GM18868 (cell line): ENCODE measurements around the gene POR.
"Not testable (repeated sequence)": the region's sequence is repeated elsewhere in the genome, so short reads cannot be mapped to it uniquely, and the experiment has no call there.

ENCODE experiments used
- ATAC-seq: cut with Tn5 transposase; IDR thresholded peaks from one replicate; pipeline ENCODE4 v1.9.1; 2021; ENCODE audit warnings: mild to moderate bottlenecking, moderate library complexity; ENCODE audit not compliant: unreplicated experiment

Gene POR

DNA sequence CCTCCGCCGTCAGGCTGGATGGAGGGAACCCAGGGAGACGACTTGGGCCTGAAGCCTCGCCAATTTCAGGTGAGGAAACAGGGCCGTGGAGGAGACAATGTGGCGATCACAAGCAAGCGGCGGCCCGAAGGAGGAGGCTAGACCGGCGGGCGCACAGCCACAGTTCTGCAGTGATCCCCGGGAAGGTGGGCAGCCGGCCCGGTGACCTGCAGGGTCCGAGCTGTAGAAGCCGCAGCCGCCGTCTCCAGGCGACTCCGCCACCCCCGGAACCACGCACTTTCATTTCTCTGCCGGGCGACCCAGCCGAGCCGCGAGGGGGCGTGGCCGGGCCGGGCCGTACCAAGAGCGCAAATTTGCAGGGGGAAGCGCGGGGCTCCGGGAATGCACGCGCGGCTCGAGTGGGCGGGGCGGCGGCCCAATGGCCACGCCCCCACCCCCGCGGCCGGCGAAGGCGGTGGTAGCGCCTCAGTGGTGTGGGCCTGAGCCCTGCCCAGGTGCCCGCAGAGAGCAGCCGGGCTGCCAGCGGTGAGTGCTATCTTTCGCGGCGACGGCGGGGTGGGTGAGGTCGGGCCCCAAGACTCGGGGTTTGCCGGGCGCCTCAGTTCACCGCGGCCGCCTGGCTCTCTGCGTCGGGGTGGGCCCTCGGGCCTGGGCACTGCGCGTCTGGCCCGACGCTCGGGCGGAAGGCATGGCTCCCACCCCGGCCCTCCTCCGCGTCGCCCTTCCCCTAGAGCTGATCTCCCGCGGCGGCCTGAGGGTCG lies at the start of gene POR:
POR (plus strand) TSS at position 501 of the 761 bp plus-strand sequence. CDS start 38,847 bp downstream, outside the sequence.
- peak; percentile 90 for ATAC-seq

DNA sequence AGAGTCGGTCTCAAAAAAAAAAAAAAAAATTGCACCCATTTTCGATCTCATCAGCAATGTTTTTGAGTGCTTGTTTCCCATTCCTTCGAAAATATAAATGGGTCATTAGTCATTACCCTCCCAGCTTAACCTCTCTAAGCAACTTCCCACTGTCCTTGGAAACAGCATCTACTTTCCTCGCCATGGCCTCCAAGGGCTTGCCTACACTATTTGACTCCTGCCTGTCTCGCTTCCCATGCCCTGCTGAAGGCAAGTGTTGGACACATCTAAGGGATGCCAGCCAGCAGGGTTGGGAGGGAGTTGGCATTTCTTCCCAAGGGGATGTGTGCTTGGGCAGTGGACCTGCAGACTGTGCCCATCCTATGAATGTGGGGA lies 48.9 kb upstream of the POR start:
- ATAC-seq = no peak

DNA sequence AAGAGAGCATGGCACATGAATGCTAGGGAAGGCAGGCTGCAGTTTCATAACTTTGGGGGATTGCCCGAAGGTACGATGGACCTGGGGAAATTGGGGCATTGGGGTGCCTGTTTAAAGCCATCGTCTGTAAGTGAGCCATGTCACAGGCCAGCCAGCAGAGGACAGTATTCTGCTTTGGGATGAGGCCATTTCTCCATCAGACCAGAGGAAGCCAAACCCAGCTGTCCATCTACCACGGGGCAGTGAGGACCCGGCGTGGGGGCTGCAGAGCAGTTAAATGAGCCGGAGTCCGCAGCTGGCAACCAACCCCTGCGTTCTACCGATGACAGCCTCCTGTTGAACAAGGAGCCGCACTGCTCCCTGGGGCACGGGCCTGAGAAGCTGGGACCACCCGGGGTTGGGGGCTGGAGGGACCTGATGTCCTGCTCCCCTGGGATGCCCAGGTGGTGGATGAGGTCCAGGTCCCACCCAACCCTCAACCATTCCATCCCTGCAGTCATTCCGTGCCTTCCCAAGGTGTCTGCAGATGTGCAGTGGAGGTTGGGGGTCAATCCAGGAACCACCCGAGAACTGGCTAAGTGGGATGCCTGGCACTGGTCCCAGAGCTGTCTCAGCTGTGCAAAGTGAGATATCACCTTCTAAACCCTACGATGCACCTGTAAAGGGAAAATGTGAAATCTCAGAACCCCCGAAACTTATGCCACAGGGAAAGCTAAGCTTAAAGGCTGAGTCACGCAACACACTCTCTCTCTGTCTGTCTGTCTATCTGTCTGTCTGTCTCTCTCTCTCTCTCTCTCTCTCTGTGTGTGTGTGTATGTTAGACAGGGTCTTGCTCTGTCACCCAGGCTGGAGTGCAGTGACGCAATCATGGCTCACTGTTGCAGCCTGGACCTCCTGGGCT lies 48.2 kb upstream of the POR start:
- ATAC-seq = no peak

DNA sequence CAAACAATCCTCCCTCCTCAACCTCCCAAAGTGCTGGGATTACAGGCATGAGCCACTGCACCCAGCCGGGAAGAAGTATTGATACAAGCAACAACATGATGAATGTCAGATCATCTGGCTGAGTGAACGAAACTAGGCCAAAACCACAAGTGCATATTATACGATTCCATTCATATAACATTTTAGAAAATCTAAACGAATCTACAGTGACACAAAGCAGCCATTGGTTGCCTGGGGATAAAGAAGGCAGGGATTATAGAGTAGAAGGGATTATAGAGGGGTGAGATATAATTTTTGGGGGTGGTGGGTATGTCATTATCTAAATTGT lies 47.6 kb upstream of the POR start:
- ATAC-seq = no peak

DNA sequence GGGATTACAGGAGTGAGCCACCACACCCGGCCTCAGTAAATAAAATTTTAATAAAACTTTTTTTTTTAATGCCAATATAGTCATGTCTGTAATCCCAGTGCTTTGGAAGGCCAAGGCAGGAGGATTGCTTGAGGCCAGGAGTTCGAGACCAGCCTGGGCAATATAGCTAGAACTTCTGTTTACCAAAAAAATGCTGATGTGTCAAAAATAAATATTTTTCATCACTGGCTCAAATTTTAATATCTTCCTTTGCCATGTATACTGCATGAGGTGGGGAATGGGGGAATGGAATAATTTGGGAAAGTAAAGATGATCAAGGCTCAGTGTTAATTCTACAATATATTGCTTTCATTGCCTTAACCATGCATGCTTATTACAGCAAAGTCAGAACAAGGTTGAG lies 46.8 kb upstream of the POR start:
- no peak for ATAC-seq

DNA sequence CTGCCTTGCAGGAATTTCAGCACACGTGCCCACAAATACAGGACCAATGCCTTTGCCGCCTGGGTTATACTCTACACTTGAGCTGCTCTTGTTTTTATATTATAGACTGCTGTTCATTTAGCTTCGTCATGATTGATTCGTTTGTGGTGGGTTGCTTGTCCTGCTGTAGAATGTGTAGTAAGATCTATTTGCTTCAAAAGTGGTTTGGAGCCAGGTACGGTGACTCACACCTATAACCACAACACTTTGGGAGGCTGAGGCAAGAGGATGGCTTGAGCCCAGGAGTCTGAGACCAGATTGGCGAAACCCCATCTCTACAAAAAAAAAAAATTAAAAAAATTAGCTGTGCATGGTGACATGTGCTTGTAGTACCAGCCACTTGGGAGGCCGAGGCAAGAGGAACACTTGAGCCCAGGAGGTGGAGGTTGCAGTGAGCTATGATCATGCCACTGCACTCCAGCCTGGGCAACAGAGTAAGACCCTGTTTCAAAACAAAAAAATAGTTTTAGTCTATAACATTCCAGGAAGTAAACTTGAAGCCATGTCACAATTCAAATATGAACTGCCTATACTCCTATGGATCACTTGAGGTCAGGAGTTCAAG lies 45.1 kb upstream of the POR start:
- no peak for ATAC-seq

DNA sequence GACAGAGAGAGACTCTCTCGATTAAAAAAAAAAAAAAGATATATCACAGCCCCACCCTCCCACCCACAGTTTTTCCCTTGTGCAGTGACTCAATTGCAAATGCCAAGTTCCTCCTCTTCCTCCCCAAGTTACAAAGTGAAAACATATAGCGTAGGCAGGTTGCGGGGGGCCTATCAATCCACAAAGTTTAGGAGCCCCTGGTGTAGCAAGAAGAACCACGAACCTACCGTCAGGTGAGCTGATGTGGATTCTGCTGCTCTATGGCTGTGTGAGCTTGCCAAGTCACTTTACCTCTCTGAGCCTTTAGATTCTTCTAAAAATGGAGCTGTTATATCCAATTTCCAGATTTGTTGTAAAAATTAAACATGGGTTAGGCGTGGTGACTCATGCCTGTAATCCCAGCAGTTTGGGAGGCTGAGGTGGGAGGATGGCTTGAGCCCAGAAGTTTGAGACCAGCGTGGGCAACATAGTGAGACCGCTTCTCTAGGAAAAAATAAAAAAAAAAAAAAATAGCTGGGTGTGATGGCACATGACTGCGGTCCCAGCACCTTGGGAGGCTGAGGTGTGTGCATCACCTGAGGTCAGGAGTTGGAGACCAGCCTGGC lies 44.3 kb upstream of the POR start:
- ATAC-seq = no peak

DNA sequence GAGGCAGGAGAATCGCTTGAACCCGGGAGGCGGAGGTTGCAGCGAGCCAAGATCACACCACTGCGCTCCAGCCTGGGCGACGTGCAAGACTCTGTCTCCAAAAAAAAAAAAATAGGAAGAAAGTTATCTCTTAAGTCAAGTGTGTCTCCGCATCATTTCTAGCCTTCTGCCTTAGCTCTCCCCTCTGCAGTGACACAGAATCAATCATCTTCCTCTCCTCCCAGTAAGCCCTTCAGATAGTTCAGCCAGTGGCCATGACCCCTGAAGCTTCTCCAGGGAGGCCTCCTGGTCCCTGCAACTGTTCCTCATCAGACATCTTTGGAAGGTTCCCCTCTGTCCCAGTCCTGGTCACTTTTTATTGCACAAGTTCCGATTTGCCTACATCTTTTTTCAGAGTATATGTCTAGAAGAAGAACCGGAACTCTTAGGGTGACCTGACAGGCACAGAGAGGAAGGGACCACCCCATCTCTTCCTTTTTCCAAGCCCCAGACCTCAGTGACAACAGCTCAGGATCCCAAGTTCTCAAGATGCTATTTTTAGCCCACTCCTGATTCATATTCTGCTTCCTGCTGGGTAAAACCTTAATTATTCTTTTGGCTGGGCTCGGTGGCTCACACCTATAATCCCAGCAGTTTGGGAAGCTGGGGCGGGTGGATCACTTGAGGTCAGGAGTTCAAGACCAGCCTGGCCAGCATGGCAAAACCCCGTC lies 42.7 kb upstream of the POR start:
- ATAC-seq = no peak

DNA sequence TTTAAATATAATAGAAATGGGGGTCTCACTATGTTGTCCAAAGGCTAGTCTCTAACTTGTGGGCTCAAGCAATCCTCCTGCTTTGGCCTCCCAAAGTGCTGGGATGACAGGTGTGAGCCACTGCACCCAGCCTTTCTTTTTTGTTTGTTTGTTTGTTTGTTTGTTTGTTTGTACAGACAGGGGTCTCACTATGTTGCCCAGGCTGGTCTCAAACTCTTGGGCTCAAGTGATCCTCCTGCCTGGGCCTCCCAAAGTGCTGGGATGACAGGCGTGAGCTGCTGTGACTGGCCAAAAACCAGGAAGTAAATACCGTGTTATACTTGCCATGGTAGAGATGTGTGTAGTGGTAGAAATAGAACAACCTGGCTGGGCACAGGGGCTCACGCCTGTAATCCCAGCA lies 40.8 kb upstream of the POR start:
- not testable (repeated sequence) for ATAC-seq

DNA sequence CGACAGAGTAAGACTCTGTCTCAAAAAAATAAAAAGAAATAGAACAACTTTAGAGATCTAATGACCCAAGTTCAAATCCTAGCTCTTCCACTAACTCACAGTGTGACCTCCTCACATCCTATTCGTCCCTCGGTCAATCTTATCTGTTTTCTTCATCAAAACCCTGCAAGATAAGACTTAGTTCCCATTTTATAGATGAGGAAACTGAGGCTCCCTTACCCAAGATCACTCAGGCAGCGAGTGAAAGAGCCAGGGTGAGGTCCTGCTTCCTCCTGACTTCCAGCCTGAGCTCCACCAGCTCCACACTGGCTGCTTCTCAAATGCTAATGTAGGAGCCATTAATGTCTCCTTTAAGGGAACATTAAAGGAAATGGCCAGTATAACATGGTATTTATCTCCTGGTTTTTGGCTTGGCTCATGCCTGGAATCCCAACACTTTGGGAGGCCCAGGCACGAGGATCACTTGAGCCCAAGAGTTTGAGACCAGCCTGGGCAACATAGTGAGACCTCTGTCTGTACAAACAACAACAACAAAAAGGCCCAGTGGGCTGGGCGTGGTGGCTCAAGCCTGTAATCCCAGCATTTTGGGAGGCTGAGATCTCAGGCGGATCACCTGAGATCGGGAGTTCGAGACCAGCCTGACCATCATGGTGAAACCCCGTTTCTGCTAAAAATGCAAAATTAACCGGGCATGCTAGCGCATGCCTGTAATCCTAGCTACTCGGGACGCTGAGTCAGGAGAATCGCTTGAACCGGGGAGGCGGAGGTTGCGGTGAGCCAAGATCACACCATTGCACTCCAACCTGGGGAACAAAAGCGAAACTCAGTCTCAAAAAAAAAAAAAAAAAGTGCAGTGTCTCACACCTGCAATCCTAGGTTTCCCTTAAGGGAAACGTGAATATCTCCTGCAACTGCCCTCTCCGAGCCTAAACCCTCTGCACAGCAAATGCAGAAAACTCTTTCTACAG lies 39.6 kb upstream of the POR start:
- ATAC-seq = no peak

DNA sequence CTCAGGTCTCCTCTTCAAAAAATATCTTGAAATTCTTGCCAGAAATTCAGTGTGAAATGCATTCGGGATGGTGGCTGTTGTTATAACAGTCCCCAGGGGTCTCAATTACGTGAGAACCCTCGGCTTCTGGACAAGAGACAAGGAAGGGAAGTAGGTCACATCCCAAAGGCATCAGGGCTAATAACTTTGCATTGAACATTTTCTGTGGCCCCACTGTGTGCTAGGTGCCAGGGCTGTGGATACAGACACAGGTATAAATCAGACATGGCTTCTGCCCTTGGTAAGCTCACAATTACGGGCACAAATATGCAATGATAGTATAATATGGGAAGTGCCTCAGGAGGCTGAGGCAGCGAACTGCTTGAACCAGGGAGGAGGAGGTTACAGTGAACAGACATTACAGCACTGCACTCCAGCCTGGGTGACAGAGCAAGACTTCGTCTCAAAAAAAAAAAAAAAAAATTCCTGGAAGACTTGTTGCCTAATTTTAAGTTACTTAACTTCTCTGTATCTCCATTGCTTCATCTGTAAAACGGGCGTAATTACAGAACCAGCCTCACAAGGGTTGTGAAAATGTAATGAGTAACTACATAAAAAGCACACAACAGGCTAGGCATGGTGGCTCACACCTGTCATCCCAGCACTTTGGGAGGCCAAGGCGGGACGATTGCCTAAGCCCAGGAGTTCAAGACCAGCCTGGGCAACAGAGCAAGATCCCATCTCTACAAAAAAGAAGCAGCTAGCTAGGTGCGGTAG lies 38.7 kb upstream of the POR start:
- ATAC-seq = no peak

DNA sequence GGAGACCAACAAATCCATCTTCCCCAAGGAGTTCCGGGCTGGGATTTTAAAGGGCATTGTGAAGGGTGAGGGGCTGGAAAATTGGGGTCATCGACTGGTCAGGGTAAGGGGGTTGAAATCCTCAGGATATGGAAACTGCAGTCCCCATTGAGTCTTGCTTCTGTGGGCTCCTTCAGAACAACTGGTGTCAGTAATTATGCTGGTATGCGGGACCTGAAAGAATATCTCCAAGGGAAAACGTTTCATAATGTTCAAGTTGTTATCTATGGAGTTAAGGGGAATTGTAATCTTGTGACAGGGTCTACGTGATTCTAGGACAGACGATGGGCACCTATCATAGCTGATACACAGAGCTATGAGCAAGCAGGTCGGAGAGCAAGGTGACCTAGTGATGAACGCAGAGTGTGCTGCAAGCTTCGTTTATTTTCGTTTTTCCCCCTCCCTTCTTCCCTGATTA lies 36.6 kb upstream of the POR start:
- peak; percentile 29 for ATAC-seq

DNA sequence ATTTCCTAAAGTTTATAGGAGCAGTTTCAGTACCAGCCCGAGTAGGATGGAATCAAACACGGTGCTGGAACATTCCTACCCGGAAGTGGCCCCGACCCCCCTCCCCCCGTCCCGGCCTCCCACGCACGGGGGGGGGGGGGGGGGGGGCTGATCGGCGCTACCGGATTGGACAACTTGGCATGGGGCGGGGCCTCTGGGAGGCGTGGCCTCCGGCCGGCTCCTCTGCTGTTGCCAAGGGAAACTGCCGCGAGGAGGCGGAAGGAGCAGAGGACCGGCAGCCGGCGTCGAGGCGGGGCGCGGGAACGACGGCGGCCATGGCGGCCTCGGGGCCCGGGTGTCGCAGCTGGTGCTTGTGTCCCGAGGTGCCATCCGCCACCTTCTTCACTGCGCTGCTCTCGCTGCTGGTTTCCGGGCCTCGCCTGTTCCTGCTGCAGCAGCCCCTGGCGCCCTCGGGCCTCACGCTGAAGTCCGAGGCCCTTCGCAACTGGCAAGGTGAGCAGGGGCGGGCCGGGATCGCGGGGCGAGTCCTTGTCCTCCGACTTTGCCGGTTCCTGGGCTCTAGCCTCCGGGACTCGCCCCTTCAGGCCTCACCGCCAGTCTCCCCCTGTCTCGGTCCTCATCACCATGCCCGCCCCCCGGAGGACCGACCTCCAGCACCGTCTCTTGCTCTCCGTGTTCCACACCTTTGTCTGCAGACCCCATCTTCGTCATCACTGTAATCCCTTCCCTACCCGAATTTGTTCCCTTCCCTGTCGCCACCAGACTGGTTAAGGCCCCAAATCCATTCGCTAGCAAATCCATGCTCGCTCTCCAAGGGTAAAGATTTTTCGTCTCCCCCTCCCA lies 36.0 kb upstream of the POR start, which contains the start of gene RHBDD2:
RHBDD2 (plus strand) TSS at position 266 of the 843 bp plus-strand sequence; CDS start at position 315, 49 bp downstream.
- ATAC-seq = peak; percentile 91

DNA sequence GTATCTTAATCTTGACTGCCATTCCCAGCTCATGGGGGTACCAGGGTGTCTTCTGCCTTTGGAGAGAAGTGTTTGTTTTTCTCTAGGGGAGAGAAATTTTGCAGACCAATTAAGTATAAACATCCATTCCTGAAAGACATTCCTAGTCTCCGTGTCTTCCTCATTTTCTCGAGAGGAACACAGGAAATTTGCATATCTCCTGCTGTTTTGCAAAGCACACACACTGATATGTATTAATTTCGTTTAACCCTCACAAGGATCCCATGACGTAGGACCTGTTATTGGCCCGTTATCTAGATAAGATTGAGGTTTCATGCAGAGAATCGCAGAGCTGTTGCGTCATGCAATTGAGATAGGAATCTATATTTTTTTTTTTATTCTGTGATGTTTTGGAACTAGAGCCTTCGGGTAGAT lies 35.2 kb upstream of the POR start:
- no peak for ATAC-seq

DNA sequence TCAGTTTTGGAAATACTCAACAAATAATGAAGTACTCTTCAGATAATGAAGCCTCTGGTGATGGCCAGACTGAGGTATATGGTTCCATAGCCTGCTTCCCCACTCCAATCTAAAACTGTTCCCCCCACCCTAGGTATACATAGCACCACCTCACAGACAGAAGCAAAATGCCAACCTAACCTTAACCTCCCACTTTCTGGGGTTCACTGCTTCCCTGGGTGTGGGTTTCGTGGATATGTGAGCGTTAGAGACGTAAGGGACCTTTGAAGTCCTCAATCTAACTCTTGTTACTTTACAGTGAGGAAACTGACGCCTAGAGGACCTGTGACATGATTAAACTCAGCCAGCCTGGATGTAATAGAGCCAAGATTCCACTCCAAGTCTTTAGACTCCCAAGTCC lies 34.7 kb upstream of the POR start:
- ATAC-seq = no peak

DNA sequence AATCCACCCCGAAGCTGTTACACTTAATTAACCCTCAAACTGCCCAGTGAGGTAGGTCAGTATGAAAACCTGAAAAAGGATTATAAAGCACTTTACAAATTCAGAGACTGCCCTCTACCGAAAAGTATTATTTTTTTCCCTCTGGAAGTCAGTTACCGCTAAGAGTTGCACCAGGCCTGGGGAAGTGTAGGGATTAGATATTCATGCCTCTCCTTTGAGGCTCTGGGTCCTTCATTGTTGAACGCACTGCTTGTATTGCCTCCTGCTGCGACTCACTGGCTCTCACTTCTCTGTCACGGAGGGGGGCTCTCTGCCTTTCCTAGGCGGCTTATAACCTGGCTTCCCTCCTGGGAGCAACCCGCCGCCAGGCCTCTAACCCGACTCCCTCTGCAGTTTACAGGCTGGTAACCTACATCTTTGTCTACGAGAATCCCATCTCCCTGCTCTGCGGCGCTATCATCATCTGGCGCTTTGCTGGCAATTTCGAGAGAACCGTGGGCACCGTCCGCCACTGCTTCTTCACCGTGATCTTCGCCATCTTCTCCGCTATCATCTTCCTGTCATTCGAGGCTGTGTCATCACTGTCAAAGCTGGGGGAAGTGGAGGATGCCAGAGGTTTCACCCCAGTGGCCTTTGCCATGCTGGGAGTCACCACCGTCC lies 33.4 kb upstream of the POR start:
- no peak for ATAC-seq

DNA sequence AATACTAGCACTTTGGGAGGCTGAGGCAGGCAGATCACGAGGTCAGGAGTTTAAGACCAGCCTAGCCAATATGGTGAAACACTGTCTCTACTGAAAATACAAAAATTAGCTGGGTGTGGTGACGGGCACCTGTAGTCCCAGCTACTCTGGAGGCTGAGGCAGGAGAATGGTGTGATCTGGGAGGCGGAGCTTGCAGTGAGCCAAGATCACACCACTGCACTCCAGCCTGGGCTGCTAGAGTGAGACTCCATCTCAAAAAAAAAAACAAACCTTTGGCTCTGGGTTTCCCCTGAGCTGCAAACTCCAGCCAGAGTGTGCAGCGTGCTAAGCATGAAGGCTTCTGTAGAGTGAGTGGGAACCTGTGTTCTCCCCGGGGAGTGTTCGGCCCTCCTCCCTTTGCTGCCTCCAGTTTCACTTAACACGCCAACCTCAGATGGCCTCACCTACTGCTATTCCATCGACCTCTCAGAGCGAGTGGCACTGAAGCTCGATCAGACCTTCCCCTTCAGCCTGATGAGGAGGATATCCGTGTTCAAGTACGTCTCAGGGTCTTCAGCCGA lies 31.6 kb upstream of the POR start:
- ATAC-seq = peak; percentile 54
